NCI-H1048 (cell line): ENCODE data around the gene ANKRD55.

ENCODE experiments used
- DNase-seq: peaks from one replicate; lab custom pipeline; 2025; lab: John Stamatoyannopoulos, UW

ANKRD55 gene

GRCh38 chr5:56077796-56078233 lies 155.3 kb downstream of the ANKRD55 start:
- DNase-seq: no peak

GRCh38 chr5:56076486-56076885 lies 156.6 kb downstream of the ANKRD55 start:
- no peak for DNase-seq

GRCh38 chr5:56075361-56075760 lies 157.8 kb downstream of the ANKRD55 start:
- DNase-seq: no peak

GRCh38 chr5:56072863-56073766 lies 160.0 kb downstream of the ANKRD55 start:
- DNase-seq: no peak

GRCh38 chr5:56071470-56071869 lies 161.7 kb downstream of the ANKRD55 start:
- no peak for DNase-seq

GRCh38 chr5:56070851-56071465 lies 162.2 kb downstream of the ANKRD55 start:
- DNase-seq: no peak

- no peak for DNase-seq
Observed at GRCh38 chr5:56069652-56070226, 163.4 kb downstream of the ANKRD55 start.

GRCh38 chr5:56066931-56067450 lies 166.1 kb downstream of the ANKRD55 start:
- no peak for DNase-seq

GRCh38 chr5:56064984-56065383 lies 168.1 kb downstream of the ANKRD55 start:
- DNase-seq: no peak

GRCh38 chr5:56060276-56061110 lies 172.6 kb downstream of the ANKRD55 start:
- no peak for DNase-seq

GRCh38 chr5:56059854-56060253 lies 173.3 kb downstream of the ANKRD55 start:
- DNase-seq: no peak

- no peak for DNase-seq
Observed at GRCh38 chr5:56056875-56057274, 176.3 kb downstream of the ANKRD55 start.

- DNase-seq: no peak
Observed at GRCh38 chr5:56055859-56056258, 177.3 kb downstream of the ANKRD55 start.

- no peak for DNase-seq
Observed at GRCh38 chr5:56055287-56055686, 177.8 kb downstream of the ANKRD55 start.

- DNase-seq: no peak
Observed at GRCh38 chr5:56054666-56055065, 178.5 kb downstream of the ANKRD55 start.

GRCh38 chr5:56053363-56053762 lies 179.8 kb downstream of the ANKRD55 start:
- no peak for DNase-seq

- DNase-seq: no peak
Observed at GRCh38 chr5:56052735-56053134, 180.4 kb downstream of the ANKRD55 start.

- DNase-seq: no peak
Observed at GRCh38 chr5:56050551-56051255, 182.4 kb downstream of the ANKRD55 start.
